ENCODE measurements around the gene MTF1.

Gene MTF1

DNA sequence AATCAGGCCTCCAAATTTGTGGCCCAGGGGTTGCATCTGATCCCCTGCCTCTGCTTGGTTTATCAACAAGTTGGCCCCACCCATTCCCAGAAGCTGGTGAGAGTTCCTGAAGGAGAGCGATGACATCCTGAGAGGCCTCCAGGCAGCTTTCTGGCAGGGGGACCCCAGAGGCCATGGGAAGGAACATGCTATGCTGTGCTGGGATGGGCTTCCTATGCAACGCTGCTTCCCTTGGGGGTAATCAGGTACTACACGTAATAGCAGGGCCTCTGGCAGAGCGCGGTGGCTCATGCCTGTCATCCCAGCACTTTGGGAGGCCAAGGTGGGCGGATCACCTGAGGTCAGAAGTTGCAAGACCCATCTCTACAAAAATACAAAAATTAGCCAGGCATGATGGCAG is 8.4 kb upstream of the MTF1 start:
- no peak for DNase-seq (ENCODE audit: low read depth)

GRCh38 chr1:37866491-37866890 is 7.1 kb upstream of the MTF1 start:
- no peak for DNase-seq (ENCODE audit: low read depth)

- DNase-seq (ENCODE audit: low read depth): peak; percentile 47
Measured at GRCh38 chr1:37865348-37866120, 6.1 kb upstream of the MTF1 start.

- DNase-seq (ENCODE audit: low read depth): no peak
Measured at GRCh38 chr1:37862330-37862729, 2.9 kb upstream of the MTF1 start.

GRCh38 chr1:37861151-37861550 is 1.8 kb upstream of the MTF1 start:
- no peak for DNase-seq (ENCODE audit: low read depth)

DNA sequence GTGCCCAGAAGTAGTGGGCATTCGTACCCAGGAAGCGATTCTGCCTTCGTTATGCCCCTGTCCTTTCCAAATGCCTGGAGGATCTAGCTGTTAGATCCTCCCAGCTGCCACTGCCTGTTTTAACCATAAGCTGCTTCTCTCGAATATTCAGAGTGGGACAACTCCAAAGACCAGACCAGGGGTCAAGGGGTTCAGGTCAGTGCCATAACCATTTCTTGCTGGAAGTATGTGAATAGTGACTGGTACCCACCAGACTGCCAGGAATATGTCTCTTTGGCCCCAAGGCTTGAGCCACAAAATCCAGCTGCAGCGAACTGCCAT is 914 bp upstream of the MTF1 start:
- DNase-seq (ENCODE audit: low read depth): no peak

- DNase-seq (ENCODE audit: low read depth): no peak
Measured at GRCh38 chr1:37858931-37859506, 373 bp downstream of the MTF1 start.

GRCh38 chr1:37854406-37854805 is 5.0 kb downstream of the MTF1 start:
- no peak for DNase-seq (ENCODE audit: low read depth)

- no peak for DNase-seq (ENCODE audit: low read depth)
Measured at GRCh38 chr1:37853157-37853556, 6.2 kb downstream of the MTF1 start.

GRCh38 chr1:37851782-37852210 is 7.6 kb downstream of the MTF1 start:
- no peak for DNase-seq (ENCODE audit: low read depth)

GRCh38 chr1:37851262-37851661 is 8.1 kb downstream of the MTF1 start:
- DNase-seq (ENCODE audit: low read depth): no peak

- no peak for DNase-seq (ENCODE audit: low read depth)
Measured at GRCh38 chr1:37850352-37850955, 8.9 kb downstream of the MTF1 start.

DNA sequence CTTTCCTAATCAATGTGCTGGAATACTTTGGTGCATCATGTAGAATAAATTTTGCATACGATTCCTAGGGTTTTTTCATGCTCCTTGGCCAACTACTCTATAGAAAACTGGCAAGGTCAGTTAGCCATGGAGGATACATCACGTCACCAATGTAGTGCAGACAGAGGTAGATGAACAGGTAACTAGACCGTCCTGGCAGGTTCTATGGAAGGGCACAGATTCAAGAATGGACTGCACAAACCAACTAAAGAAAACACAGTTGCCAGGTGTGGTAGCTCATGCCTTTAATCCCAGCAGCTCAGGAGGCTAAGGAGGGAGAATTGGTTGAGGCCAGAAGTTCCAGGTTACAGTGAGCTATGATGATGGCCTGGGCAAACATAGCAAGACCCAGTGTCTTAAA is 9.9 kb downstream of the MTF1 start:
- DNase-seq (ENCODE audit: low read depth): no peak

DNA sequence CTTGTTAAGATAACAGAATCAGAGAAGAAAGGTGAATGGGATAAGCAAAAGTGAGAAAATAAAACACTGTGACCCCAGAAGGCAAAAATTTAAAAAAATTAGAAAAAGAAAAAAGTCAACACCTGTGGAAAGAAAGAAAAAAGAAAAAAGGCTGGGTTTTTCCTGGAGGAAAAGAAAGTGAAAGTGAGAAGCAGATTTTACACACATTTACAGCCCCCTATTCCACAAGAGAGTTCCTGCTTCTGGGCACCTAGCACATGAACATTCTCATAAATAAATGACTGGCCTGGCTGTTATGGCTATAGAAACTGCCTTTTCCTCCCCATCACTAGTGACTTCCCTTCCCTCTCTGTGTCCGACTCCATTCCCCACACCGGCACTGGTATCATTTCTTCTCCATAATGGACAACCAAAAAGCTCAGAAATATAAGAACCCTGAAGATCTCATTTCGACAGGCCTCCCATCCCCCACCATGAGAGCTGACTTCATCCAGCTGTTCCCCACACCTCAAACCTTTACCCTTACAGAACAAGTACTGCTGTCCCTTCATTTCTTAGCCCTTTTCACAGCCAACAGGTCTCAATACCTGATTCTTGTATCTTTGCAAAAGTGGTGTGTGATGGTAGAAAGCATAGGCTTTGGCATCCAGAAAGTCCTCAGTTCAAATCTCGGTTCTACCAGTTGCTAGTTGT is 12.6 kb downstream of the MTF1 start:
- no peak for DNase-seq (ENCODE audit: low read depth)

GRCh38 chr1:37845786-37846185 is 13.6 kb downstream of the MTF1 start:
- DNase-seq (ENCODE audit: low read depth): no peak

GRCh38 chr1:37845049-37845646 is 14.2 kb downstream of the MTF1 start:
- no peak for DNase-seq (ENCODE audit: low read depth)

- no peak for DNase-seq (ENCODE audit: low read depth)
Measured at GRCh38 chr1:37844536-37844935, 14.9 kb downstream of the MTF1 start.

DNA sequence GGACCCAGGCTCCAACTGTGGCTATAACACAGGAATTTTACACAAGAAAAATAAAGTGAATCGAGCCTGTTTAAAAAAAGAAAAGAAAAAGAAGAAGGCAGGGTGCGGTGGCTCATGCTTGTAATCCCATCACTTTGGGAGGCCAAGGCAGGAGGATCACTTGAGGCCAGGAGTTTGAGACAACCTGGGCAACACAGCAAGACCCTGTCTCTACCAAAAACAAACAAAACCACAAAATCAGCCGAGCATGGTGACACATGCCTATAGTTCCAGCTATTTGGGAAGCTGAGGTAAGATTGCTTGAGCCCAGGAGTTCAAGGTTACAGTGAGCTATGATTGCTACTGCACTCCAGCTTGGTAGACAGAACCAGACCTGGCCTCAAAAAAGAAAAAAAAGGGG is 17.7 kb downstream of the MTF1 start:
- DNase-seq (ENCODE audit: low read depth): no peak

DNA sequence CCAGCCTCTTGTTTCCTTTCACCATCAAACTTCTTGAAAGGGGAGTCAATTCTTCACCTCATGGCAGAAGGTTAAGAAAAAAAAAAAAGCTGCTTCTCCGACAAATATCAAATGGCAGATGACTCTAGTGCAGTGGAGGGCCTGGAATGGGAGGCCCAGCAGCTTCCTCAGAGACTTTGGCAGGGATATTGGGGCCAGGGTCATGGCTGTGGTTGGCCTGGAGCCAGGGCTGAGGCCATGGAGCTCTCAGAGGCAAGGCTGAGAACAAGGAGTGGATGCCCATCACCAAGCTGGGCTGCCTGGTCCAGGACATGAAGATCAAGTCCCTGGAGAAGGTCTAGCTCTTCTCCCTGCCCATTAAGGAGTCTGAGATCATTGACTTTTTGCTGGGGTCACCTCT is 18.7 kb downstream of the MTF1 start:
- no peak for DNase-seq (ENCODE audit: low read depth)

DNA sequence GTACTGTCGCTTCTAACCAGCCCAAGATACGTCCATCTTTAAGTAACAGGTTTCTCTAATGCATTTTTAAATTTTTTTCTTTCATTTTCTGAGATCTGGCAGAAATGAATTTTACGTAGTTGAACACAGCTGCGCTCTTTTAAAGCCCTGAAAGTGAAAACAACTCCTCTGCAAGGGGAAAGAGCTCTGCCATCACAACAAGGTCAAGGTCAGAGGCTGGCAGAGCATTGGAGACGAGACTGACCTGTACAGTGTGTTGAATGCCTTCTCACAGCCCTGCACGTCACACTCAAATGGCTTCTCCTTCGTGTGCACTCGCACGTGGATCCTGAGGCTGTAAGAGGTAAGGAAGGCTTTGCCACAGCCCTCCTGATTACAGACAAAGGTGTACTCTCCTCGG is 19.7 kb downstream of the MTF1 start:
- DNase-seq (ENCODE audit: low read depth): no peak

- no peak for DNase-seq (ENCODE audit: low read depth)
Measured at GRCh38 chr1:37836788-37837187, 22.6 kb downstream of the MTF1 start.

GRCh38 chr1:37831809-37832208 is 27.6 kb downstream of the MTF1 start:
- no peak for DNase-seq (ENCODE audit: low read depth)

- no peak for DNase-seq (ENCODE audit: low read depth)
Measured at GRCh38 chr1:37831109-37831508, 28.3 kb downstream of the MTF1 start.
